Mesenchymal stem cell (in vitro differentiated cells and primary cell): Measurements from ENCODE around the gene GLRB.

Experiments
- DNase-seq: peaks from one replicate; pipeline ENCODE4 v3.0.0-alpha.2; 2013
- H2AFZ ChIP-seq: one replicate; pipeline ENCODE4 v1.6.1; 2013; ENCODE audit warnings: low read depth, mild to moderate bottlenecking, control low read depth, inconsistent platforms, low read length, moderate library complexity
- H2AK5ac ChIP-seq: 2 replicates; pipeline ENCODE4 v1.6.1; 2013; ENCODE audit warnings: low read length, moderate library complexity, mild to moderate bottlenecking, inconsistent platforms; ENCODE audit not compliant: severe bottlenecking
- H2BK120ac ChIP-seq: one replicate; pipeline ENCODE4 v1.6.1; 2013; ENCODE audit warnings: low read depth, mild to moderate bottlenecking, inconsistent platforms, low read length, moderate library complexity
- H2BK12ac ChIP-seq, 2 experiments: one replicate each; pipeline ENCODE4 v1.6.1; 2013; ENCODE audit warnings: inconsistent platforms in 2 of 2, low read length in 2 of 2, mild to moderate bottlenecking in 2 of 2, moderate library complexity in 2 of 2, control low read depth in 1 of 2
- H2BK15ac ChIP-seq: one replicate; pipeline ENCODE4 v1.6.1; 2013; ENCODE audit warnings: mild to moderate bottlenecking, low read depth, inconsistent platforms; ENCODE audit not compliant: poor library complexity, severe bottlenecking
- H2BK5ac ChIP-seq: 2 replicates; pipeline ENCODE4 v1.6.1; 2013; ENCODE audit warnings: low read depth, mild to moderate bottlenecking, low read length, control low read depth, inconsistent platforms; ENCODE audit not compliant: poor library complexity, severe bottlenecking
- H3K14ac ChIP-seq, 2 experiments: one replicate each; pipeline ENCODE4 v1.6.1; 2013; ENCODE audit warnings: inconsistent platforms in 2 of 2, low read length in 2 of 2, control low read depth in 1 of 2, mild to moderate bottlenecking in 1 of 2, moderate library complexity in 1 of 2
- H3K18ac ChIP-seq, 2 experiments: one replicate each; pipeline ENCODE4 v1.6.1; 2013; ENCODE audit warnings: inconsistent platforms in 2 of 2, low read length in 2 of 2, control low read depth in 1 of 2, low read depth in 1 of 2, mild to moderate bottlenecking in 1 of 2
- H3K23ac ChIP-seq, 2 experiments: one replicate each; pipeline ENCODE4 v1.6.1; 2013; ENCODE audit warnings: inconsistent platforms in 2 of 2, low read length in 2 of 2, mild to moderate bottlenecking in 2 of 2, moderate library complexity in 2 of 2, control low read depth in 1 of 2
- H3K27ac ChIP-seq: 2 replicates; pipeline ENCODE4 v1.5.1; 2013; ENCODE audit warnings: mild to moderate bottlenecking, moderate library complexity, low read length, control low read depth, inconsistent platforms; ENCODE audit not compliant: poor library complexity, severe bottlenecking
- H3K27me3 ChIP-seq, 2 experiments: 2 replicates each; pipeline versions ENCODE4 v1.6.1 to v1.7.0; 2013; ENCODE audit warnings: low read length in 2 of 2, mild to moderate bottlenecking in 2 of 2, moderate library complexity in 2 of 2, control low read depth in 1 of 2, inconsistent platforms in 1 of 2; ENCODE audit not compliant: control insufficient read depth in 1 of 2, insufficient read depth in 1 of 2
- H3K36me3 ChIP-seq, 2 experiments: 2 replicates each; pipeline versions ENCODE4 v1.6.1 to v1.7.0; 2013; ENCODE audit warnings: low read length in 2 of 2, control low read depth in 1 of 2, inconsistent platforms in 1 of 2, low read depth in 1 of 2, mild to moderate bottlenecking in 1 of 2; ENCODE audit not compliant: insufficient read depth in 2 of 2, control insufficient read depth in 1 of 2
- H3K4ac ChIP-seq, 2 experiments: one replicate each; pipeline ENCODE4 v1.6.1; 2013; ENCODE audit warnings: inconsistent platforms in 2 of 2, low read length in 2 of 2, mild to moderate bottlenecking in 2 of 2, moderate library complexity in 2 of 2, control low read depth in 1 of 2, low read depth in 1 of 2
- H3K4me1 ChIP-seq: 2 replicates; pipeline ENCODE4 v1.6.1; 2013; ENCODE audit warnings: low read depth, low read length, control low read depth; ENCODE audit not compliant: control insufficient read depth, insufficient read depth
- H3K4me2 ChIP-seq: 2 replicates; pipeline ENCODE4 v1.6.1; 2013; ENCODE audit warnings: low read length, mild to moderate bottlenecking, inconsistent platforms; ENCODE audit not compliant: poor library complexity, severe bottlenecking
- H3K4me3 ChIP-seq, 2 experiments: 2 replicates each; pipeline versions ENCODE4 v1.5.1 to v1.7.0; 2013; ENCODE audit warnings: low read length in 2 of 2, mild to moderate bottlenecking in 2 of 2, control low read depth in 1 of 2, low read depth in 1 of 2; ENCODE audit not compliant: insufficient read depth in 1 of 2
- H3K79me1 ChIP-seq: replicated peaks from 2 replicates; pipeline ENCODE4 v1.6.1; 2013; ENCODE audit warnings: mild to moderate bottlenecking, control low read depth, low read length, inconsistent platforms; ENCODE audit not compliant: poor library complexity, severe bottlenecking
- H3K9ac ChIP-seq: 2 replicates; pipeline ENCODE4 v1.7.0; 2013; ENCODE audit warnings: mild to moderate bottlenecking, low read length, moderate library complexity
- H3K9me3 ChIP-seq: 2 replicates; pipeline ENCODE4 v1.7.0; 2013; ENCODE audit warnings: mild to moderate bottlenecking, low read length; ENCODE audit not compliant: control insufficient read depth
- H4K8ac ChIP-seq: one replicate; pipeline ENCODE4 v1.6.1; 2013; ENCODE audit warnings: inconsistent platforms, mild to moderate bottlenecking, low read length, moderate library complexity
- H4K91ac ChIP-seq: one replicate; pipeline ENCODE4 v1.6.1; 2013; ENCODE audit warnings: mild to moderate bottlenecking, low read length, inconsistent platforms
- WGBS: methylation state at CpG from one replicate; pipeline ENCODE4 v1.1.7; 2013; ENCODE audit warnings: mixed read lengths; 5-methylcytosine and 5-hydroxymethylcytosine counted together

GLRB gene

DNA sequence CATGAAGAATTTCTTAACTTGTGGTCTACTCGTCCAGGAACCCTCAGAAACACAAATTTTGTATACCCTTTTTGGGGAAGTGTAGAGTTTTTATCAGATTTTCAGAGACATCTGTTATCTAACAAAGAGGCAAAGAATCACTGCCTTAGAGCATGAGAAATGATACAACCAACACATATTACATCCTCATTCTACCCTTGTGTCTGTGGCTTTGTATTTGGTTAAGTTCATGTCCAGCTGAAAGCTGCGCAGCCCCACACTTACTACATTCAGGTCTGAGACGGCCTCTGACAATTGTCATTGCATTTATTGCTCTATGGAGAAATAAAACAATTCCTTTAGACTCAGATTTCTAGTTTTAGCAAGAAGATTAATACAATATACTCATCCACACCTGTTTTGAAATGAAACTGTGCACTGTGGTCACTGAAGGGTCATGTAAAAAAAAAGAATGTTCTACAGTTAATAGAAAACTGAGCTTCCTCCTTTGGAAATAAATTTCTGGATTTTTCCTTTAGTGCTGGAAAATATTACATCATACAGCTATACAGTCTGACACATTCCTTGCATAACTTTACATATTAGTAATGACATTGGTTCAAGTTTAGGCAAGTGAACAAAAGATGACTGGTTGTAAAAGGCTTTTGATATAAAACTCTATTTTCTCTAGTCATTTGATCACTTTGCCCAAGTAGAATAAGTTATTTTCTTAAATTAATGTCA, 39.8 kb downstream of the GLRB start:
- DNase-seq = peak; percentile 50
- Histone ChIP-seq H3K4me3 (no peak overlapping the region), H3K79me1 (peaks cover 5% of the 10 kb centered on the region), H4K91ac (no peak overlapping the region), H3K18ac (peak overlapping the region in 1 of 2 experiments; percentile 62), H3K4ac (no peak overlapping the region), H2AK5ac (no peak overlapping the region), H2AFZ (no peak overlapping the region), H3K9ac (peak overlapping the region; percentile 46), H3K4me2 (no peak overlapping the region), H2BK5ac (no peak overlapping the region), H3K27ac (peak overlapping the region; percentile 94), H4K8ac (no peak overlapping the region), H2BK15ac (no peak overlapping the region), H3K23ac (no peak overlapping the region), H3K36me3 (no peaks in the 10 kb centered on the region), H3K14ac (no peak overlapping the region), H3K9me3 (no peaks in the 10 kb centered on the region), H3K4me1 (no peaks in the 10 kb centered on the region), H3K27me3 (no peaks in the 10 kb centered on the region), H2BK12ac (no peak overlapping the region), H2BK120ac (no peak overlapping the region)
- 67% methylated on average over 1 of the region's 3 CpGs for WGBS

DNA sequence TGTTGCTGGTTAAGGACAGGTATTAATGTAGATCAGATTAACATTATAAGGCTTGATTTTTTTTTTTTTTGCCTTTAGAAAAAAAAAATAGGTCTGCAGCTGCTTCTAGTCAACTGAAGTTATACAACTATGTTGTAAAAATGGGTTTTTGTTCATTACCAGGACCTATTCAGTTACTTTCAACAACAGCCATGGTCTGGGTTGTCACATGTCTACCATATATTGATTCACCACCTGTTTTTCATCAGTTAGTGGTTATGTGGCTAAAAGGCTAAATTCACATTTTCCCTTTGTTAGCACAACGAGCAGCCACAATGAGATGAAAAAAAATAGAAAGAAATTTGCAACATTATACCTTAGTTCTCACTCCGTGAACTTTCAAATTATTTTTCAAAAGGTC, 45.5 kb downstream of the GLRB start:
- Histone ChIP-seq H2BK5ac (no peak overlapping the region), H3K27ac (no peak overlapping the region), H2AK5ac (no peak overlapping the region), H3K36me3 (no peaks in the 10 kb centered on the region), H3K4ac (no peak overlapping the region), H3K4me3 (no peak overlapping the region), H2BK15ac (no peak overlapping the region), H3K79me1 (no peaks in the 10 kb centered on the region), H3K14ac (no peak overlapping the region), H3K18ac (no peak overlapping the region), H2BK12ac (no peak overlapping the region), H2AFZ (no peak overlapping the region), H4K91ac (no peak overlapping the region), H4K8ac (no peak overlapping the region), H3K4me2 (no peak overlapping the region), H3K4me1 (no peaks in the 10 kb centered on the region), H3K27me3 (no peaks in the 10 kb centered on the region), H3K23ac (no peak overlapping the region), H3K9me3 (no peaks in the 10 kb centered on the region), H2BK120ac (no peak overlapping the region), H3K9ac (no peak overlapping the region)
- 100% methylated on average over 1 of the region's 2 CpGs for WGBS
- DNase-seq = no peak

DNA sequence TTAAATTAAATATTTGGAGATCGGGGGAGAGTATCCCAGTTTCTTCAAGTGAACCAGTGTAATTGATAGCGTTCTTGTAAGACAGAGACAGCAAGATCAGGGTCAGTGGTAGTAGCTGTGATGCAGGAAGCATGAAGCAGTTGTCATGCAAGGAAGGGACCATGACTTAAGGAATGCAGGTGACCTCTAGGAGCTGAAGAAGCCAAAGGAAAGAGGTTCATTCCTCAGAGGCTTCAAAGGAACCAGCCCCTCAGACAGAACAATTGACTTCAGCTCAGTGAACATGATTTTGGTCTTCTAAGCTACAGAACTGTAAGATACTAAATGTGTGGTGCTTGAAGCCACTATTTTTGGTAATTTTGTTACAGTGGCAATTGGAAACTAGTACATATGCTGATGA, 51.6 kb downstream of the GLRB start:
- Histone ChIP-seq H2BK12ac (peak overlapping the region in 1 of 2 experiments; percentile 89), H3K4me3 (no peak overlapping the region), H3K4ac (no peak overlapping the region), H3K9me3 (no peaks in the 10 kb centered on the region), H3K14ac (no peak overlapping the region), H2AK5ac (no peak overlapping the region), H2AFZ (no peak overlapping the region), H3K27ac (no peak overlapping the region), H3K79me1 (no peaks in the 10 kb centered on the region), H3K36me3 (no peaks in the 10 kb centered on the region), H3K9ac (no peak overlapping the region), H3K23ac (no peak overlapping the region), H3K27me3 (no peaks in the 10 kb centered on the region), H4K91ac (no peak overlapping the region), H4K8ac (peak overlapping the region; percentile 72), H2BK5ac (no peak overlapping the region), H3K18ac (no peak overlapping the region), H3K4me2 (no peak overlapping the region), H3K4me1 (no peaks in the 10 kb centered on the region), H2BK120ac (no peak overlapping the region), H2BK15ac (no peak overlapping the region)
- DNase-seq = no peak
- 78% methylated on average over 2 of the region's 2 CpGs for WGBS

DNA sequence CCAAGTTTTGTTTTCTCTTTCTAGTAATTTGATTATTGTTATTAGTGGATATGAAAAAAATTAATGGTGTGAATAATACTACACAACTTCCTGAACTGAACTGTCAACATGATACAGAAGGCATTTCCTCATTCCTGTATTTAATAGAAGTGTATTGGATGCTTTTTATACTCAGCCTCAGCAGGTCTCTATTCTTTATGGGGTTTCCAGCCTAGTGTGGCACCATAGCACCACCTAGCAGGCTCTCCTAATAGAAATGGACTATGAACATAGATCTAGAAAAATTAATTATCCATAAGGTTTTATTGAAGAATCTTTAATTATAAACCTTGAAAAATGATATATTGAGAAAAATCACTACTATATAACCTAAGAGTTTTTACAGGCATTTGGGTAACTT, 52.4 kb downstream of the GLRB start:
- Histone ChIP-seq H2BK5ac (no peak overlapping the region), H3K4me3 (no peak overlapping the region), H2AK5ac (no peak overlapping the region), H2BK12ac (no peak overlapping the region), H3K27ac (no peak overlapping the region), H3K79me1 (no peaks in the 10 kb centered on the region), H3K4ac (no peak overlapping the region), H4K91ac (no peak overlapping the region), H3K14ac (no peak overlapping the region), H3K23ac (no peak overlapping the region), H3K9ac (no peak overlapping the region), H2BK120ac (no peak overlapping the region), H3K4me1 (no peaks in the 10 kb centered on the region), H3K36me3 (no peaks in the 10 kb centered on the region), H3K27me3 (no peaks in the 10 kb centered on the region), H4K8ac (no peak overlapping the region), H3K4me2 (no peak overlapping the region), H3K18ac (no peak overlapping the region), H2BK15ac (no peak overlapping the region), H3K9me3 (no peaks in the 10 kb centered on the region), H2AFZ (no peak overlapping the region)
- peak; percentile 42 for DNase-seq
